ENCODE measurements around the gene TMEM151A. TPM values are rescaled to one million over a fixed set of nuclear protein-coding genes. Genes with fewer than 3 reads are reported as not detected.
A peak's percentile ranks its signal among the peaks of the same experiment; 100 is the strongest.

TMEM151A gene
- total RNA-seq, 4 donors from 2014 or later, result 1.6 to 14.8 (median 9.1) TPM; not detected in 1

- no peak for ATAC-seq (ENCODE audit: low FRiP score)
Measured at GRCh38 chr11:66267039-66267378, 24.7 kb upstream of the TMEM151A start.

DNA sequence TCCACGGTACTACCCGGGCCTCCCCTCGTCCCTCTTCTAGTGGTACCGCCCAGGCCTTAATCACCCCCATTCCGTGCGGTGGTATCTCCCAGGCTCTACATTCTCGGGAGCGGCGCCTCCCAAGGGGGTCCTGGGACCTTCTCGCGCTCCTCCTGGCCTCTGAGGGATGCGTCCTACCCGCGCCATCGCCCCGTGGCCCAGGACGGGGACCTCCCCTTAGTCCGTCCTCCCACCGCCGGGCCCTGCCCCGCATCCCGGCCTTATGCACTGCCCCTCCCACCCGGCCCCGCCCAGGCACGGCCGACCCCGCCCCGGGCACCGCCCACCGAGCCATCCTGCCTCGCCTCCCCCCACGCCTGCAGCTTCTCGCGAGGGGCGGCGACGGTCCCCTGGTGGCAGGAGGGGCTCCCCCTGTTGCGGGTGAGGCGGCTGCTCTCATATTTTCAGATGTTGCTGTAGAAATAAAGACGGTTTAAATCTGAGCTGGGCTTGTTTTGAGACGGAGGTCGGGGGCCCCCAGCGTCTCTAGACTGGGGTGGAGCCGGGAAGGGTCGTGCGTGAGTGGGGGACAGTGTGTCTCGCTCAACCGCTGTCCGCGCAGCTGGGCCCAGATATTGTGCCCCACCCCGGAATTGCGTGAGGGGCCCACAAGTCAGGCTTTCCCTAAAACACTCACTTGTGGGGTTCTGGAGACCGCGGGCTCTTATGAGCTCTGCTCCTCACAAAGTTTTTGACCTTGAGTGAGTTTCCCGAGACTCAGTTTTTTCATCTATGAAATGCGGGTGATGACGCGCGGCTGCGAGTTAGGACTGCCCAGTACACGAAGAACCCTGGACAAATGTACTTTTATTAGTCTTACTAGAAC lies 24.1 kb upstream of the TMEM151A start:
- ATAC-seq (ENCODE audit: low FRiP score) (peak; percentile 80), DNase-seq (ENCODE audit: low spot score) (peak; percentile 78)
- TF ChIP-seq CTCF (IDR thresholded peaks at IDR 0.05), result no peak

More at GRCh38 chr11:66267039-66267378, 24.7 kb upstream of the TMEM151A start:
- no peak for DNase-seq (ENCODE audit: low spot score)
- TF ChIP-seq CTCF (IDR thresholded peaks at IDR 0.05), result no peak

DNA sequence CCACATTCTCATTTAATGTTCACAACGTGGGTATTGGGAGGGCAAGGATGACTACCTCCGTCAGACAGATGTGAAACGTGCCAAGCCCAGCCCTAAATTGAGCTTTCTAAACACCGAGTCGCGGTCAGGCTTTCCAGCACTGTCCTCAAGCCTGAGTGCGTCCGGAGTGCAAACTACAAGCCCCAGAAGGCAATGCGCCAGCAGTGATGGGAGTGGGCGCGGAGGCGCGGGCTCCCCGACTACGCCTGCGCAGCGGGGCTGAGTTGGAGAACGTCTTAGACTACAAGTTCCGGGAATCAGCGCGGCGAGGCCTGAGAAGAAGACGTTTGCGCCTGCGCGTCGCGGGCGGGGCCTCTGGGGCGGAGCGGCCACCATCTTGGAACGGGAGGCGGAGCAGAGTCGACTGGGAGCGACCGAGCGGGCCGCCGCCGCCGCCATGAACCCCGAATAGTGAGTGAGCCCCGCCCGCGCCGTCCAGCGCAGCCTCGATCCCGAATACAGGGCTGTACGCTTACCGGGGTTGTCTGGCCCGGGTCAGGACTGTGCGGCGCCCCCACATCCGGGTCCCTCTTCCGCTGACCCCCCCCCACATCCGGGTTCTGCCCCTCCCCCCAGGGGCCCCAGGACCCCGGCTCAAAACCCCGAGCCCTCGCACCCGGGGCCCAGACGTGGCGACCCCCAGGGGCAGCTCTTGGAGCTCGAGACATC lies 23.3 kb upstream of the TMEM151A start, which contains the start of gene RAB1B:
Gene RAB1B (plus strand): TSS at position 396 of the 708 bp plus-strand sequence. CDS start 41 bp downstream, at position 437.
- ATAC-seq (ENCODE audit: low FRiP score) (peak; percentile 88), DNase-seq (ENCODE audit: low spot score) (peak; percentile 98)
- TF ChIP-seq CTCF (IDR thresholded peaks at IDR 0.05), result no peak

GRCh38 chr11:66268952-66269905 lies 22.5 kb upstream of the TMEM151A start:
- DNase-seq (ENCODE audit: low spot score) (no peak), ATAC-seq (ENCODE audit: low FRiP score) (no peak)
- no peak for TF ChIP-seq CTCF (IDR thresholded peaks at IDR 0.05)

DNA sequence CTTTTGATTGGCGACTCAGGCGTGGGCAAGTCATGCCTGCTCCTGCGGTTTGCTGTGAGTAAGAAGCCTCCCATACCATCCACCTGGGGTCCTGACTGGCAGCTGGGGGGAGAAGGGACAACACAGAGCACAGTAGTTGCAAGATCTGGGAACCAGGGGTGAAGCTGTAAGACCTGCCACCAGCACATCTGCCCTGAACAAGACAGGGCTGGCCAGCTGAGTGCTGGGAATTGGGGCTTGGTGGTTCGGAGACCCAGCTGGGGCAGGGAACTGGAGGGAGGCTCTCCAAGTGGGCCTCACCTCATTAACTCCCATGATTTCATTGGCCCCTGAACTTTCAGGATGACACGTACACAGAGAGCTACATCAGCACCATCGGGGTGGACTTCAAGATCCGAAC lies 19.9 kb upstream of the TMEM151A start:
- ATAC-seq (ENCODE audit: low FRiP score) (no peak), DNase-seq (ENCODE audit: low spot score) (no peak)
- no peak for TF ChIP-seq CTCF (IDR thresholded peaks at IDR 0.05)

- ATAC-seq (ENCODE audit: low FRiP score), result no peak
- DNase-seq (ENCODE audit: low spot score), result no peak
- no peak for TF ChIP-seq CTCF (IDR thresholded peaks at IDR 0.05)
Measured at GRCh38 chr11:66272596-66272995, 19.1 kb upstream of the TMEM151A start.
